Middle frontal gyrus (tissue), 1 donor: Measurements from ENCODE around the gene TTC34.
"Not testable (repeated sequence)": the region's sequence is repeated elsewhere in the genome, so short reads cannot be mapped to it uniquely, and the experiment has no call there.

Experiments used
- DNase-seq: peaks from one replicate; pipeline ENCODE4 v3.0.0-alpha.2; 2015; ENCODE audit warnings: low spot score; ENCODE audit errors: extremely low spot score

Gene TTC34

DNA sequence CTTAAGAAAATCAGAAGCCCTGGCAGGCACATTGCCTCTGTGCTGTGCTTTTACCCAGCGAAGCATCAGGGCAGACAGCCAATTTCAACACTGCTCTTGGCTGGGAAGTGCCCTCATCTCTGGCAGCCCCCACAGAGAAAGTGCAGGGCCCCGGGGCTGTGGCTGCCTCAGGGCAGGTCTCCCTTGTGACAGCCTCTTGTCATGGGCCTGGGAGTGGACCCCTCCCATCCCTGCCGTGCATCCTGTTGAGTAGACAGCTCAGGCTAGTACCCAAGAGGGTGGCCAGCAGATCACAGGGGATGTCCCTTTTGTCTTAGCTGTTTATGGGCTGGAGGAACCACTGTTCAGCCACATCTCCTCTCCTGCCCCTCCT is 23.3 kb downstream of the TTC34 start:
- no peak for DNase-seq

- DNase-seq = no peak
These were observed 23.9 kb downstream of the TTC34 start for GRCh38 chr1:2777424-2778219.

GRCh38 chr1:2775333-2775732 is 26.2 kb downstream of the TTC34 start:
- not testable (repeated sequence) for DNase-seq

DNA sequence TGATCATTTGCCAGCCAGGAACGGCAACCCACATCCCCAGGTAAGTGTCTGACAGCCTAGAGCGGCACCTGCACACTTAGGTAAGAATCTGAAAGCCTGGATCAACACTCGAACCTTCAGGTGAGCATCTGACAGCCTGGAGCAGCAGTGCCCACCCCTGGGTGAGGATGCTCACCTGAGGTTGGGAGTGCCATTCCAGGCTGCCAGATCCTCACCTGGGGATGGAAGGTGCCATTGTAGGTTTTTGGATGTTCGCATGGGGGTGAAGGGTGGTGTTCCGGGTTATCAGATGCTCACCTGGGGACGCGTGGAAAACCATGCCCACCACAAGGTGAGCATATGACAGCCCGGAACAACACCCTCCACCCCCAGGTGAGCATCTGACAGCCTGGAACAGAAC is 33.4 kb downstream of the TTC34 start:
- not testable (repeated sequence) for DNase-seq

DNA sequence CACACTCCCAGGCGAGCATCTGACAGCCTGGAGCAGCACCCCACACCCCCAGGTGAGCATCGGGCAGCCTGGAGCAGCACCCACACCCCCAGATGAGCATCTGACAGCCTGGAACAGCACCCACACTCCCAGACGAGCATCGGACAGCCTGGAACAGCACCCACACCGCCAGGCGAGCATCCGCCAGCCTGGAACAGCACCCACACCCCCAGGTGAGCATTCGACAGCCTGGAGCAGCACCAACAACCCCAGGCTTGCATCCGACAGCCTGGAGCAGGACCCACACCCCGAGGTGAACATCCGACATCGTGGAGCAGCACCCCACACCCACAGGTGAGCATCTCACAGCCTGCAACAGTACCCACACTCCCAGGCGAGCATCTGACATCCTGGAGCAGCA is 42.1 kb downstream of the TTC34 start:
- DNase-seq = not testable (repeated sequence)

DNA sequence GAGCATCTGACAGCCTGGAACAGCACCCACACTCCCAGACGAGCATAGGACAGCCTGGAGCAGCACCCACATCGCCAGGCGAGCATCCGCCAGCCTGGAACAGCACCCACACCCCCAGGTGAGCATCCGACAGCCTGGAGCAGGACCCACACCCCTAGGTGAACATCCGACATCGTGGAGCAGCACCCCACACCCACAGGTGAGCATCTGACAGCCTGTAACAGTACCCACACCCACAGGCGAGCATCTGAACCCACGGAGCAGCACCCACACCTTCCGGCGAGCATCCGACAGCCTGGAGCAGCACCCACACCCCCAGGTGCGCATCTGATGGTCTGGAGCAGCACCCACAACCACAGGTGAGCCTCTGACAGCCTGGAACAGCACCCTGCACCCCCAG is 44.0 kb downstream of the TTC34 start:
- DNase-seq = not testable (repeated sequence)

GRCh38 chr1:2755426-2755825 is 46.1 kb downstream of the TTC34 start:
- not testable (repeated sequence) for DNase-seq

GRCh38 chr1:2754597-2754996 is 46.9 kb downstream of the TTC34 start:
- DNase-seq = not testable (repeated sequence)

- not testable (repeated sequence) for DNase-seq
These were observed 49.0 kb downstream of the TTC34 start for GRCh38 chr1:2752503-2752902.

DNA sequence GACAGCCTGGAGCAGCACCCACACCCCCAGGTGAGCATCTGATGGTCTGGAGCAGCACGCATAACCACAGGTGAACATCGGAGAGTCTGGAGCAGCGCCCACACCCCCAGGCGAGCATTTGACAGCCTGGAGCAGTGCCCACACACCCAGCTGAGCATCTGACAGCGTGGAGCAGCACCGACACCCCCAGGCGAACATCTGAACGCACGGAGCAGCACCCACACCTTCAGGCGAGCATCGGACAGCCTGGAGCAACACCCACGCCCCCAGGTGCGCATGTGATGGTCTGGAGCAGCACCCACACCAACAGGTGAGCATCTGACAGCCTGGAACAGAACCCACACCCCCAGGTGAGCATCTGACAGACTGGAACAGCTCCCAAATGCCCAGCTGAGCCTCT is 49.6 kb downstream of the TTC34 start:
- DNase-seq = not testable (repeated sequence)

- not testable (repeated sequence) for DNase-seq
These were observed 50.4 kb downstream of the TTC34 start for GRCh38 chr1:2750766-2751730.

GRCh38 chr1:2750041-2750680 is 51.3 kb downstream of the TTC34 start:
- DNase-seq = not testable (repeated sequence)

DNA sequence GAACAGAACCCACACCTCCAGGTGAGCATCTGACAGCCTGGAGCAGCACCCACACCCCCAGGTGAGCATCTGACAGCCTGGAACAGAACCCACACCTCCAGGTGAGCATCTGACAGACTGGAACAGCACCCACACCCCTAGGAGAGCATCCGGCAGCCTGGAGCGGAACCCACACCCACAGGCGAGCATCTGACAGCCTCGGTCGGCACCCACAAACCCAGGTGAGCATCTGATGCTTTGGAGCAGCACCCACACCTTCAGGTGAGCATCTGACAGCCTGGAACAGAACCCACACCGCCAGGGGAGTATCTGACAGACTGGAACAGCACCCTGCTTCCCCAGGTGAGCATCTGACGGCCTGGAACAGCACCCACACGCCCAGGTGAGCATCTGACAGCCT is 52.9 kb downstream of the TTC34 start:
- DNase-seq = not testable (repeated sequence)

- not testable (repeated sequence) for DNase-seq
These were observed 106.7 kb downstream of the TTC34 start for GRCh38 chr1:2694796-2695195.

- not testable (repeated sequence) for DNase-seq
These were observed 111.3 kb downstream of the TTC34 start for GRCh38 chr1:2690180-2690579.

GRCh38 chr1:2688336-2688665 is 113.2 kb downstream of the TTC34 start:
- DNase-seq = not testable (repeated sequence)

DNA sequence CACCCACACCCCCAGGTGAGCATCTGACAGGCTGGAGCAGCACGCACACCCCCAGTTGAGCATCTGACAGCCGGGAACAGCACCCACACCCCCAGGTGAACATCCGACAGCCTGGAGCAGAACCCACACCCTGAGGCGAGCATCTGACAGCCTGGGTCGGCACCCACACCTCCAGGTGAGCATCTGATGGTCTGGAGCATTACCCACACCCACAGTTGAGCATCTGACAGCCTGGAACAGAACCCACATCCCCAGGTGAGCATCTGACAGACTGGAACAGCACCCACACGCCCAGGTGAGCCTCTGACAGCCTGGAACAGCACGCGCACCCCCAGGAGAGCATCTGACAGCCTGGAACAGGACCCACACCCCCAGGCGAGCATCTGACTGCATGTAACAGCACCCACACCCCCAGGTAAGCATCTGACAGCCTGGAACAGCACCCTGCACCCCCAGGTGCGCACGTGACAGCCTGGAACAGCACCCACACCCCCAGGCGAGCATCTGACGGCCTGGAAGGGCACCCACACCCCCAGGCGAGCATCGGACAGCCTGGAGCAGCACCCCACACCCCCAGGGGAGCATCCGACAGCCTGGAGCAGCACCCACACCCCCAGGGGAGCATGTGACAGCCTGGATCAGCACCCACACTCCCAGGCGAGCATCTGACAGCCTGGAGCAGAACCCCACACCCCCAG is 113.7 kb downstream of the TTC34 start:
- DNase-seq = not testable (repeated sequence)

DNA sequence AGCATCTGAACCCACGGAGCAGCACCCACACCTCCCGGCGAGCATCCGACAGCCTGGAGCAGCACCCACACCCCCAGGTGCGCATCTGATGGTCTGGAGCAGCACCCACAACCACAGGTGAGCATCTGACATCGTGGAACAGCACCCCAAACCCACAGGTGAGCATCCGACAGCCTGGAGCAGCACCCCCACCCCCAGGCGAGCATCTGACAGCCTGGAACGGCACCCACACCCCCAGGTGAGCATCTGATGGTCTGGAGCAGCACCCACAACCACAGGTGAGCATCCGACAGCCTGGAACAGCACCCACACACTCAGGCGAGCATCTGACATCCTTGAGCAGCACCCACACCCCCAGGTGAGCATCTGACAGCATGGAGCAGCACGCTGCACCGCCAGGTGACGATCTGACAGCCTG is 114.3 kb downstream of the TTC34 start:
- not testable (repeated sequence) for DNase-seq

DNA sequence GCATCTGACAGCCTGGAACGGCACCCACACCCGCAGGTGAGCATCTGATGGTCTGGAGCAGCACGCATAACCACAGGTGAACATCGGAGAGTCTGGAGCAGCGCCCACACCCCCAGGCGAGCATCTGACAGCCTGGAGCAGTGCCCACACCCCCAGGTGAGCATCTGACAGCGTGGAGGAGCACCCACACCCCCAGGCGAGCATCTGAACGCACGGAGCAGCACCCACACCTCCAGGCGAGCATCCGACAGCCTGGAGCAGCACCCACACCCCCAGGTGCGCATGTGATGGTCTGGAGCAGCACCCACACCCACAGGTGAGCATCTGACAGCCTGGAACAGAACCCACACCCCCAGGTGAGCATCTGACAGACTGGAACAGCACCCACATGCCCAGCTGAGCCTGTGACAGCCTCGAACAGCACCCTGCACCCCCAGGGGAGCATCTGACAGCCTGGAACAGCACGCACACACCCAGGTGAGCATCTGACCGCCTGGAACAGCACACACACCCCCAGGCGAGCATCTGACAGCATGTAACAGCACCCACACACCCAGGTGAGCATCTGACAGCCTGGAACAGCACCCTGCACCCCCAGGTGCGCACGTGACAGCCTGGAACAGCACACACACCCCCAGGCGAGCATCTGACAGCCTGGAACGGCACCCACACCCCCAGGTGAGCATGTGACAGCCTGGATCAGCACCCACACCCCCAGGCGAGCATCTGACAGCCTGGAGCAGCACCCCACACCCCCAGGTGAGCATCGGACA is 115.2 kb downstream of the TTC34 start:
- not testable (repeated sequence) for DNase-seq

GRCh38 chr1:2685671-2686070 is 115.8 kb downstream of the TTC34 start:
- not testable (repeated sequence) for DNase-seq
